Activated T-cell treated with anti-CD3 and anti-CD28 coated beads, Interleukin-2, amount 50 U/mL, for 1 hour (primary cell): ENCODE results near the gene HIF3A.

Experiments
- DNase-seq: peaks from one replicate; pipeline ENCODE4 v3.0.0-alpha.2; 2020

HIF3A gene

GRCh38 chr19:46330319-46330918 lies 33.6 kb downstream of the HIF3A start:
- DNase-seq = no peak

DNA sequence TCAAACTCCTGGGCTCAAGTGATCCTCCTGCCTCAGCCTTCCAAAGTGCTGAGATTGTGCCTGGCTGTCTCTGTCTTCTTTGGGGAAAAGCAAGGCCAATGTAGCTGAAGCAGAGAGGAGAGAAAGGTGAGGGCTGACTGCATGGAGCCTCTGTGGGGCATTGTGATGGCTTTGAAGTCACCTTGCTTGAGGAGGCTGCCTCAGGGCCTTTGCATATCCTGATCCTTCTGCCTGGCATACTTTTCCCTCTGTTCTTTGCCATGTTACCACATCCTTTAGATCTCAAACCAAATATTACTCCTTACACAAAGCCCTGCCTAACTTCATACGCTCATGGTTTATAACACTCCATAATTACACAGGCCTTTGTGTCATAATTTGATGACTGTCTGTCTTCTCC lies 40.6 kb downstream of the HIF3A start:
- no peak for DNase-seq

DNA sequence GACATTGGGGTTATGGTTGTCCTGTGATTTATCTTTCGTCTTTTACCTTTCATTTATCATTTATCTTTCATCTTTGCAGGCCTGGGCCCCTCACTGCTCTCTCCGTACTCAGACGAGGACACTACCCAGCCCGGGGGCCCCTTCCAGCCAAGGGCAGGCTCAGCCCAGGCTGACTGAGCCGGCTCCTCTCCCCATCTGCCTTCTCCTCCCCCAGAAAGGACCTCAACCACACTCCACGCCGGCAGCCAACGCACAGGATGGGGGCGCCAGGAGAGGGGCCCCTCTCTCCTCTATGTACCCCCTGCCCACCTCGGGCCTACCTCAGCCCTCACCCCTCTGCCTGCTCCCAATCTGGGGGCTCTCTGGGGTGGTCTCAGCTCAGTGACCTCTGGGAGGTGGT lies 42.6 kb downstream of the HIF3A start:
- no peak for DNase-seq

GRCh38 chr19:46340051-46340659 lies 43.3 kb downstream of the HIF3A start:
- DNase-seq = no peak

- no peak for DNase-seq
These were observed 45.1 kb downstream of the HIF3A start for GRCh38 chr19:46341937-46342336.

DNA sequence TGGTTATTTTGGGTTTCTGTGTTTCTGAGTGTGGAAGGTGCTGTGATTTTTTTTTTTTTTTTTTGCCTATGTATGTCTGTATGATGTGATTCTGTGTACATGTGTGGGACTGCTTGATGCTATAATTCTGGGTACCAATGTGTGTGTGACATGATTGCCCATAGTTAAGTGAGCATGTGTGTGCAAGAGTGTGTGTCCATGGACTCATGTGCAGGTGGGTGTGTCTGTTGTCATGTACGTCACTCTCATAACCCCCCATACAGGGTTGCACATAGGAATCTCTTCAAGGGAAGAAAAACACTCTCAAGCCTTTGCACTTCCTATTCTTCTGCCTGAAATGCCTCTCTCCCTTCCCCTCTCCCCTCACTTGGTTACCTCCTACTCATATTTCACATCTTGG lies 47.5 kb downstream of the HIF3A start:
- DNase-seq = no peak

- DNase-seq = no peak
These were observed 48.3 kb downstream of the HIF3A start for GRCh38 chr19:46345157-46345556.

DNA sequence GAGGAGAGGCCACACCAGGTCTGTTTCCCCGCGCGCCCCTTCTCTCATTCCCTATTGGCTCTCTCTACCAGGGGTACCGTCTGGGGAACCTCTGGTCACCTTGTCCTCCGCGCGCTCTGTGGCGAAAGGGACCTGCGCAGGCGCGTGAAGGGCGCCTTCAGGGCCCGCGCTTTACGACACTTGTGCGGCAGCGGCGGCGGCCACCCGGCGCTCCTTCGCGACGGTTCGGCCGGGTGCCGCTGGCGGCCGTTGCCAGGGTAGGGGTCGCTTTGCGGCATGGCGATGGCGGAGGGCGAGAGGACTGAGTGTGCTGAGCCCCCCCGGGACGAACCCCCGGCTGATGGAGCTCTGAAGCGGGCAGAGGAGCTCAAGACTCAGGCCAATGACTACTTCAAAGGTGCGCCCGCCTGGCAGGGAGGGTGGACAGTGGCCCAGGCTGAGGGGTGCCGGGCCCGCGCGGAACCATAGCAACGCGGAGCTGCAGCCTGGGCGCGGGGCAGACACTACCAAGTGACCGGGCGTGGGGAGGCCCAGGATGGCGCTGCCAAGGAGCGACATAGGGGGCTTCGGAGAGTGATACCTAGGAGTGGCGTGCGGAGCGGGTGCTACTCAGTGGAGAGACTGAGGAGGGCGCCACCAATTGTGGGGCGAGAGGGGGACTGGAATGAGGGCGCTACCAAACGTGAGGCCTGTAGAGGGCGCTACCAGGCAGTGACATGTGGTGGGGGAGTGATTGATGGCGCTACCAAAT lies 50.2 kb downstream of the HIF3A start, which contains the start of gene PPP5C:
PPP5C (plus strand) TSS at position 267 of the 751 bp plus-strand sequence; CDS start at position 277, 10 bp downstream.
- DNase-seq = peak; percentile 84

DNA sequence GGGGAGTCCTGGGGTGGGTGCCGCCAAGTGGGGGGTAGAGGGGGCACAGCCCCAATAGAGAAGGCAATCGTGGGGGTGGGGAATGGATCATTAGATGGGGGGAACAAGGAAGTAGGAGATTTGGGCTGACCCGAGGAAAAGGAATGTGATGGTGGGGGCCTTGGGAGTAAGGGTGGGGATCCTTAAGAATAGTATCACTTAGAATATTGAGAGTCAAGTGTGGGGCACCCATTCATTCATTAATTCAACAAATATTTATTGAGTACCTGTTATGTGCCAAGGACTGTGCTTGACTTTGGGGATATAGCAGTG lies 50.7 kb downstream of the HIF3A start:
- no peak for DNase-seq

- DNase-seq = no peak
These were observed 51.1 kb downstream of the HIF3A start for GRCh38 chr19:46347985-46348384.

GRCh38 chr19:46349311-46349993 lies 52.6 kb downstream of the HIF3A start:
- DNase-seq = no peak

DNA sequence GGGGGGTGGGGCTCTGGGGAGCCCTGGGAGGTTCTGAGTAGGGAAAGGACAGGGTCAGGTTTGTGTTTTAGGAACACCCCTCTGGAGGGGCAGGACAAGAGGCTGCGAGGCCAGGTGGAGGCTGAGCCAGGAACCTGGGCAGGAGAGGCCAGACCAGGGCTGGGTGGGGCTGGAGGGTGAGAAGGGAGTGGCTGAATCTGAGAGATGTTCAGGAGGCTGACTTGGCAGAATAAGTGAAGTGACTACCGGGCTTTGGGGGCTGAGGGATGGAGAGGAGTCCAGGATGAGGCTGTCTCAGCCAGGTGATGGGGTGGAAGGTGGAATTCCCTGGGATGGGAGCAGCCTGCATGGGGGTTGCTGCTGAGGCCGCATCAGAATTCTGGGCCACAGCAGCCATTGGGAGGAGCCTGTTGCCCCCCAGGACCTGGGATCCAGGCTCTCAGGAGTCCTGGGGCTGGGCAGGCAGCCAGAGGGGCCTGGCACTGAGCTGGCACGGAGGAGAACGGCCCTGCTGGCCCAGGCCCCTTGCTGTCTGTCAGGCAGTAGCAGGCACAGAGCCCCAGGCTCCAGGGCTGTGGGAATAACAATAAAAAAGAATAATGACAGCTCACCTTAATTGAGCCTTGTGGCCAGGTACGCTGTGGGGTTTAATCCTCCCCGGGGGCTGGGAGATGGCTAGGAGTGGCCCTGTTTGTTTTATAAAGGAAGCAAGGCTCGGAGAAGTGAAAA lies 53.4 kb downstream of the HIF3A start:
- no peak for DNase-seq

- DNase-seq = no peak
These were observed 53.9 kb downstream of the HIF3A start for GRCh38 chr19:46350758-46351159.

GRCh38 chr19:46351241-46352041 lies 54.6 kb downstream of the HIF3A start:
- no peak for DNase-seq

GRCh38 chr19:46353730-46354528 lies 57.1 kb downstream of the HIF3A start:
- DNase-seq = no peak

- no peak for DNase-seq
These were observed 58.6 kb downstream of the HIF3A start for GRCh38 chr19:46355234-46356148.

DNA sequence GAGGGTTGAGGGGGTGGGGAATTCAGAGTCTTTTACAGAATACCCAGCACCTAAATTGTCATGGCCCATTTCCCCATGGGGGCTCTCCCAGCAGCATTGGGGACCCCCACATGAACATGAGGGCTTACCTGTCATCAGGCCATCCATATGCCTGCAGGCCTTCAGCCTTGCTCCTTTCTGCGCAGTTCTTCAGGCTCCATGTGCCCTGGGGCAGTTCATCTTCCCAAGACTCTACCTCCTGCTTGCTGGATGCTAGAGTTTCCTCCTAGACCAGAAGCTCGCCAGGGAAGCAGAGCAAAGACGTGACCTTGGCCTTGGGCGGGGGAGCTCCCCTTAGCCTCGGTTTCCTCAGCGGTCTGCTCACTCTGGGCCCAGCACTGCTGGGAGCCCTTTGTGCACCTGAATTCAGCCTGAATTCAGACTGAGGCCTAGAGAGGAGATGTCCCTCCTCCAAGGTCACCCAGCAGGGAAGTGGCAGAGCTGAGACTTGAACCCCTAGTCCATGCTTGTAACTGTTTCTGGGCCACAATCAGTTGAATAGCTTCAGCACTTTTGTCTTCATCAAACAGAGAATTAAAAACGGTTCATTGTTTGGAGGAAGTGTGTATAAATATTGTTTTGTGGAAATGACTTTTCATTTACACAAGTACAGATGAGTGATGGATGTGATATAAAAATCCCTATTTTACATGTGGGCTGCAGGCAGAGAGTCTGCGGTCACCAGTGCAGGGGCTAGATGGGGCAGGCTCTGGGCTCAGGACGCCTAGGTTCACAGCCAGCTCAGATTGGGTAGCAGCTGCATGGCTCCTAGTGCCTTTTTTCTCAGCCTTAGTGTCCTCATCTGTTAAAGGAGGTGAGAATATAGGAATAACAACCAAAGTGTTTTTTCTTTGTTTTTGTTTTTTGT lies 59.6 kb downstream of the HIF3A start:
- no peak for DNase-seq

- no peak for DNase-seq
These were observed 61.2 kb downstream of the HIF3A start for GRCh38 chr19:46357846-46358583.
